Activated CD4-positive, alpha-beta T cell treated with anti-CD3 and anti-CD28 coated beads for 36 hours (primary cell): ENCODE results near the gene TTC3. TPM values are rescaled to one million over a fixed set of nuclear protein-coding genes. Genes with fewer than 3 reads are reported as not detected.
"Not testable (repeated sequence)": the region's sequence is repeated elsewhere in the genome, so short reads cannot be mapped to it uniquely, and the experiment has no call there.

Source experiments
- ATAC-seq: fragments of 200-7000 bp; cut with Tn5 transposase; one replicate; pipeline ENCODE4 v1.10.0; 2021; ENCODE audit warnings: mild to moderate bottlenecking, moderate library complexity
- CTCF ChIA-PET: fragments of 350-600 bp; sonication (Branson Sonifier 250); formaldehyde crosslinking; loops from one replicate; lab custom pipeline; 2021; ENCODE audit warnings: antibody characterized with exemption; lab: Charles Lee
- POLR2A ChIA-PET: fragments of 350-600 bp; sonication (Branson Sonifier 250); formaldehyde crosslinking; loops from one replicate; lab custom pipeline; 2021; ENCODE audit warnings: antibody characterized with exemption, inconsistent platforms; lab: Charles Lee
- DNase-seq: peaks from one replicate; pipeline ENCODE4 v3.0.0-alpha.2; 2020
- H3K27ac Mint-ChIP-seq: one replicate; pipeline ENCODE4 v1.8.0; 2021; ENCODE audit warnings: mixed read lengths
- H3K27me3 Mint-ChIP-seq: one replicate; pipeline ENCODE4 v1.8.0; 2021; ENCODE audit warnings: mixed read lengths
- H3K36me3 Mint-ChIP-seq: one replicate; pipeline ENCODE4 v1.8.0; 2021; ENCODE audit warnings: low read depth, mixed read lengths
- H3K4me1 Mint-ChIP-seq: one replicate; pipeline ENCODE4 v1.8.0; 2021; ENCODE audit warnings: mixed read lengths
- H3K4me3 Mint-ChIP-seq: one replicate; pipeline ENCODE4 v1.8.0; 2021; ENCODE audit warnings: mild to moderate bottlenecking, moderate library complexity, mixed read lengths
- H3K9me3 Mint-ChIP-seq: one replicate; pipeline ENCODE4 v1.8.0; 2021; ENCODE audit warnings: low read depth, mixed read lengths
- intact Hi-C, 2 experiments: fragments of 100-400 bp; cut with DNase I in 1 of 2; cut with micrococcal nuclease in 1 of 2; formaldehyde crosslinking; loops; one replicate each; pipeline versions ENCODE4 v1.14.2 to v1.15.1; 2022 to 2024; cut with DNase I, micrococcal nuclease
- total RNA-seq, 2 experiments: library from RNA; stranded (reverse); gene quantifications; one replicate each; pipeline ENCODE4 v1.2.3, GENCODE V29; 2021

TTC3 gene
- total RNA-seq, 2 experiments from 2014 or later = 65.1 to 78.9 TPM

GRCh38 chr21:37214952-37215351, 141.9 kb downstream of the TTC3 start:
- Mint-ChIP-seq H3K27me3 (no peaks in the 10 kb centered on the region), H3K36me3 (peaks cover 5% of the 10 kb centered on the region), H3K9me3 (peaks cover 2% of the 10 kb centered on the region), H3K4me1 (peaks cover 4% of the 10 kb centered on the region), H3K27ac (no peak overlapping the region), H3K4me3 (no peak overlapping the region)
- intact Hi-C loops = no loop called here
- ChIA-PET POLR2A (interaction anchor here (0.7 kb wide), 1 partner anchor 308 kb away, joined by 5 read pairs; no protein-coding TSS in a partner anchor), CTCF (interaction anchor here (0.7 kb wide), 1 partner anchor 349 kb away, joined by 3 read pairs; no protein-coding TSS in a partner anchor)
- DNase-seq (no peak), ATAC-seq (no peak)

- Mint-ChIP-seq H3K27ac (peak overlapping the region; percentile 97), H3K9me3 (no peaks in the 10 kb centered on the region), H3K27me3 (no peaks in the 10 kb centered on the region), H3K4me3 (peak overlapping the region; percentile 82), H3K4me1 (peaks cover 35% of the 10 kb centered on the region), H3K36me3 (peaks cover 31% of the 10 kb centered on the region)
- ChIA-PET POLR2A (interaction anchor here (0.6 kb wide), 1 partner anchor 257 kb away, joined by 3 read pairs; no protein-coding TSS in a partner anchor), CTCF (no interaction called here)
- DNase-seq = peak; percentile 55
- peak; percentile 13 for ATAC-seq
- intact Hi-C loops = loop anchor here (2.0 to 5.0 kb wide), 4 partner anchors 39 to 342 kb away; partner anchors contain the start of gene DYRK1A (in 1 of the 2)
Measured at GRCh38 chr21:37219761-37220432, 146.8 kb downstream of the TTC3 start.

DNA sequence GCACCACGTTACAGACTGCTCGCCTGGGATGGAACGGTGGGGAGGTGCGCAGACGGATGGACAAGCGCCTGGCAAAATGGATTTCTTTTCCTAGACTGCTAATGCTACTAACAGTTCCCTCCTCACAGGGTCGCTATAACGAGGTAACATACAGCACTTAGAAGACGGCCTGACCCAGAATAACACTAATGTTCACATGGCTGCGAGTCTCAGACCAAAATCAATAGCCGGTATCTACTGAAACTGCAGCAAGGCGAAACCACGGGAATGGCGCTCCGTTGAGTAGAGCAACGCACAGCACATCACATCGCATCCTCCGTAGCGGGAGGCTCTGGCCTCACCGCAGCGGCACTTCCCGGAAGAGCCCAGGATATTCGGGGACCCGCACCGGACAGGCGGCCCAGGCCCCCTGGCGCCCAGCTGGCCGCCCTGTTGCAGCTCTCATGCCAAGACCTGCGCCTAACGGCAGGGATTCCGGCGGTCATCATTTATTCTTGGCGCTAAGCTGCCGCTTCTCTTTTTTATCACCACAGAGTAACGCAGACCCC, 147.5 kb downstream of the TTC3 start:
- H3K4me1 Mint-ChIP-seq = peaks cover 41% of the 10 kb centered on the region
- peaks cover 37% of the 10 kb centered on the region for H3K36me3 Mint-ChIP-seq
- ATAC-seq = peak; percentile 28
- H3K4me3 Mint-ChIP-seq = peak overlapping the region; percentile 82
- ChIA-PET CTCF (no interaction called here), POLR2A (interaction anchor here (0.6 kb wide), 1 partner anchor 258 kb away, joined by 3 read pairs; no protein-coding TSS in a partner anchor)
- H3K9me3 Mint-ChIP-seq = no peaks in the 10 kb centered on the region
- H3K27ac Mint-ChIP-seq = peak overlapping the region; percentile 97
- intact Hi-C loops = loop anchor here (2.0 to 5.0 kb wide), 4 partner anchors 38 to 342 kb away; partner anchors contain the start of gene DYRK1A (in 1 of the 2)
- DNase-seq = peak; percentile 58
- H3K27me3 Mint-ChIP-seq = no peaks in the 10 kb centered on the region

GRCh38 chr21:37220981-37221664, 148.1 kb downstream of the TTC3 start:
- CTCF ChIA-PET = no interaction called here
- DNase-seq = peak; percentile 98
- no peaks in the 10 kb centered on the region for H3K27me3 Mint-ChIP-seq
- H3K4me1 Mint-ChIP-seq = peaks cover 47% of the 10 kb centered on the region
- H3K9me3 Mint-ChIP-seq = no peaks in the 10 kb centered on the region
- peak; percentile 84 for ATAC-seq
- POLR2A ChIA-PET = no interaction called here
- intact Hi-C loops = loop anchor here (1.0 to 5.0 kb wide), 10 partner anchors 38 to 343 kb away; partner anchors contain the start of genes DYRK1A (in 2 of the 2), VPS26C (in 2 of the 2), PIGP (in 1 of the 2) and TTC3 (in 1 of the 2)
- peaks cover 43% of the 10 kb centered on the region for H3K36me3 Mint-ChIP-seq
- peak overlapping the region; percentile 97 for H3K27ac Mint-ChIP-seq
- peak overlapping the region; percentile 82 for H3K4me3 Mint-ChIP-seq

- DNase-seq, CTCF ChIA-PET, H3K27me3 Mint-ChIP-seq, ATAC-seq, POLR2A ChIA-PET, H3K9me3 Mint-ChIP-seq: not testable (repeated sequence)
- Mint-ChIP-seq H3K4me3 (peak overlapping the region; percentile 61), H3K4me1 (peaks cover 50% of the 10 kb centered on the region), H3K27ac (peak overlapping the region; percentile 97), H3K36me3 (peaks cover 54% of the 10 kb centered on the region)
- intact Hi-C loops = loop anchor here in 1 of 2 experiments (5.0 kb wide), 1 partner anchor 340 kb away; no protein-coding TSS in a partner anchor
Measured at GRCh38 chr21:37222248-37222647, 149.2 kb downstream of the TTC3 start.

DNA sequence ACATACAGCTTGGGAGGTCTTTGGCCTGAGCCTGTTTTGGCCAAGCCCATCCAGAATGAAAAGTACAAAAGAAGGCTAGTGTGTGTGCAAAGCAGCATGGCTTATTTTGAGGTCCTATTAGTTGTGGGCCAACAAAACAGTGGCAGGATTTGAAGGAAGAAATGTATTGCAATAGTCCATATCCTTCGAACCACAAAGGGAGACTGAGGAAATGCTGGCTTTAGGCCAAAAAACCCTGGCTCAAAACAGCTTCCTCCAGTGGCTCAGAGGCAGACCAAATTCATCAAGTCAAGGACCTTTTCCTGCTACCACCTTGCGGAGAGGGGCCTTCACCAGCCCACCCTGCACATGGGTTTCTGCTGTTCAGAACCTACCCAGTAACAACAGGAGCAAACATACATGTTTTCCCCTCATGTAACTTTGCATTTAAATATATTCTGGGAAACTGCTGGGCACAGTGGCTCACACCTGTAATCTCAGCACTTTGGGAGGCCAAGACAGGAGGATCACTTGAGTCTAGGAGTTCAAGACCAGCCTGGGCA, 150.8 kb downstream of the TTC3 start:
- ChIA-PET POLR2A (no interaction called here), CTCF (no interaction called here)
- no peaks in the 10 kb centered on the region for H3K27me3 Mint-ChIP-seq
- no peak overlapping the region for H3K4me3 Mint-ChIP-seq
- ATAC-seq (no peak), DNase-seq (no peak)
- no peaks in the 10 kb centered on the region for H3K9me3 Mint-ChIP-seq
- peaks cover 50% of the 10 kb centered on the region for H3K4me1 Mint-ChIP-seq
- no peak overlapping the region for H3K27ac Mint-ChIP-seq
- intact Hi-C loops = loop anchor here in 1 of 2 experiments (5.0 kb wide), 1 partner anchor 338 kb away; no protein-coding TSS in a partner anchor
- H3K36me3 Mint-ChIP-seq = peaks cover 62% of the 10 kb centered on the region

DNA sequence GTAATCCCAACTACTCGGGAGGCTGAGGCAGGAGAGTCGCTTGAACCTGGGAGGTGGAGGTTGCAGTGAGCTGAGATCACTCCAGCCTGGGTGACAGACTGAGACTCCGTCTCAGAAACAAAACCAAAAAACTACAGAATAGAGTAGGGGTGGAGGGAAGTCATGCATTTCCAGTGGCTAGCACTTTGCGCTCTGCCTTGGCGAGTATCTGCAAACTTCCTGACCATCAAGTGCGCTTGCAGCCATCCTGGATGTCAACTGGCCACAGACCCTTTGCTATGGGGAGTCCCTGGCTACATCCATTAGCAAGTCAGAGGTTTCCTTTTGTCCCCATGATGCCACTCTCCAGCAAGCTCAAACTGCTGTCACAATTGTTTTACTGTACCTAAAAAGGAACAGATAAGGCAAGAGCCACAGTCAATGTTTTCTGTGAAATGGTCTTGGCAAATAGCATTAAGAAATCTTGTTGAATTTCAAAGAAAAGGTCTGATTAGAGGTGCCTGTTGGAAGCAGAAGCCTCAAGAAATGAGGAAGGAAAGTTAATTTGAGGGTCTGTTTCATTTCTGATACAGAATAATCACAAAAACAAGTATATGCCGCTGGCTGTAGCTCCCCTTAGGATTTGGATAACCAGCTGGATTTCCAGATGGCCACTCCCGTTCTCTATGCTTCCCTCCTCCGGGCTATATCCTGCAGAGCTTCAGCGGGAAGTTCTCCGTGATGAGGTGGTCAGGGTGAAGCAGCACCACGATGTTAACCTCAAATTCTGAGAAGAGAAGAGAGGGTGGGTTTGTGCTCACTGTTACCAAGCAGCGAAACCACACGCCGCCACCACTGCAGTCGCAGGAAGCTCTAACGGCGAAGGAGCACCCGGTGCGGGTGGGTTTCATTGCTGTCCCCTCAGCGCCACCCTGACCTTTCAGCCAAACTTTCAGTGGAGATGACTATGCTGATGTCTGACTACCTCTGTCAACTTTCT, 152.1 kb downstream of the TTC3 start:
- H3K27ac Mint-ChIP-seq = peak overlapping the region; percentile 91
- H3K27me3 Mint-ChIP-seq = no peaks in the 10 kb centered on the region
- peak overlapping the region; percentile 48 for H3K4me3 Mint-ChIP-seq
- intact Hi-C loops = loop anchor here in 1 of 2 experiments (5.0 kb wide), 1 partner anchor 337 kb away; no protein-coding TSS in a partner anchor
- H3K4me1 Mint-ChIP-seq = peaks cover 44% of the 10 kb centered on the region
- CTCF ChIA-PET = interaction anchor here (0.6 to 0.9 kb wide), 2 partner anchors 42 to 914 kb away, joined by 3 read pairs; partner anchors contain the start of gene VPS26C
- ATAC-seq (peak; percentile 28), DNase-seq (peak; percentile 77)
- H3K9me3 Mint-ChIP-seq = no peaks in the 10 kb centered on the region
- POLR2A ChIA-PET = interaction anchor here (0.6 to 1.9 kb wide), 4 partner anchors 17 to 163 kb away, joined by 3 to 5 read pairs (median 3); no protein-coding TSS in a partner anchor
- peaks cover 65% of the 10 kb centered on the region for H3K36me3 Mint-ChIP-seq

- H3K4me1 Mint-ChIP-seq = peaks cover 40% of the 10 kb centered on the region
- DNase-seq (no peak), ATAC-seq (no peak)
- H3K27ac Mint-ChIP-seq = peak overlapping the region; percentile 91
- H3K9me3 Mint-ChIP-seq = no peaks in the 10 kb centered on the region
- POLR2A ChIA-PET = interaction anchor here (1.9 kb wide), 1 partner anchor 31 kb away, joined by 5 read pairs; no protein-coding TSS in a partner anchor
- peaks cover 71% of the 10 kb centered on the region for H3K36me3 Mint-ChIP-seq
- CTCF ChIA-PET = interaction anchor here (0.9 kb wide), 1 partner anchor 41 kb away, joined by 3 read pairs; the partner anchor contains the start of gene VPS26C
- H3K4me3 Mint-ChIP-seq = peak overlapping the region; percentile 48
- intact Hi-C loops = no loop called here
- H3K27me3 Mint-ChIP-seq = no peaks in the 10 kb centered on the region
Measured at GRCh38 chr21:37226041-37226920, 153.2 kb downstream of the TTC3 start.
